DOHH2 (cell line): ENCODE measurements around the gene PAPOLB.

Experiments
- H3F3A ChIP-seq: fragments of 200-600 bp; sonication (generic), shearing (Covaris generic); 2 replicates; pipeline ENCODE4 v1.6.0; 2016; ENCODE audit warnings: antibody characterized with exemption, mild to moderate bottlenecking; ENCODE audit not compliant: control insufficient read depth, insufficient read depth
- H3K27ac ChIP-seq: fragments of 200-600 bp; sonication (generic); 2 replicates; pipeline ENCODE4 v1.5.1; 2014; ENCODE audit warnings: low read depth, mild to moderate bottlenecking, low read length, moderate library complexity
- H3K27me3 ChIP-seq: fragments of 200-600 bp; sonication (generic); 2 replicates; pipeline ENCODE4 v1.6.1; 2014; ENCODE audit warnings: mild to moderate bottlenecking, low read length, mixed read lengths; ENCODE audit not compliant: control insufficient read depth
- H3K36me3 ChIP-seq: fragments of 200-600 bp; sonication (generic); 2 replicates; pipeline ENCODE4 v1.6.1; 2014; ENCODE audit warnings: mild to moderate bottlenecking, low read length, moderate library complexity, mixed read lengths; ENCODE audit not compliant: control insufficient read depth
- H3K4me1 ChIP-seq: fragments of 200-600 bp; sonication (generic); 2 replicates; pipeline ENCODE4 v1.6.1; 2014; ENCODE audit warnings: mild to moderate bottlenecking, low read length, mixed read lengths; ENCODE audit not compliant: control insufficient read depth
- H3K4me2 ChIP-seq: fragments of 200-600 bp; sonication (generic); 2 replicates; pipeline ENCODE4 v1.6.0; 2014; ENCODE audit warnings: mild to moderate bottlenecking, low read length, moderate library complexity
- H3K4me3 ChIP-seq: fragments of 200-600 bp; sonication (generic); 2 replicates; pipeline ENCODE4 v1.5.1; 2014; ENCODE audit warnings: mild to moderate bottlenecking, low read length, mixed read lengths
- H3K79me2 ChIP-seq: fragments of 200-600 bp; sonication (generic); 2 replicates; pipeline ENCODE4 v1.6.1; 2014; ENCODE audit warnings: mild to moderate bottlenecking, low read length, mixed read lengths; ENCODE audit not compliant: control insufficient read depth
- H3K9me2 ChIP-seq: fragments of 200-600 bp; sonication (generic); replicated peaks from 2 replicates; pipeline ENCODE4 v1.6.1; 2014; ENCODE audit warnings: mild to moderate bottlenecking, low read length, mixed read lengths; ENCODE audit not compliant: control insufficient read depth
- H3K9me3 ChIP-seq: fragments of 200-600 bp; sonication (generic); 2 replicates; pipeline ENCODE4 v1.6.1; 2014; ENCODE audit warnings: antibody characterized with exemption, low read length, mixed read lengths; ENCODE audit not compliant: control insufficient read depth, insufficient read depth
- H4K20me1 ChIP-seq: fragments of 200-600 bp; sonication (generic); 2 replicates; pipeline ENCODE4 v1.6.0; 2014; ENCODE audit warnings: low read depth, mild to moderate bottlenecking, antibody characterized with exemption, low read length, moderate library complexity; ENCODE audit not compliant: control insufficient read depth, insufficient read depth
- CTCF ChIP-seq: fragments of 200-600 bp; sonication (generic); IDR thresholded peaks from one replicate; pipeline ENCODE4 v1.5.1; 2014; ENCODE audit warnings: antibody characterized with exemption, mild to moderate bottlenecking, low read depth, low read length; ENCODE audit not compliant: poor library complexity, severe bottlenecking
- EZH2phosphoT487 ChIP-seq: fragments of 200-600 bp; sonication (generic); IDR thresholded peaks from 2 replicates; pipeline ENCODE4 v1.6.1; 2017; ENCODE audit warnings: borderline replicate concordance, mild to moderate bottlenecking, antibody characterized with exemption, low read length, moderate library complexity, mixed read lengths

PAPOLB gene

DNA sequence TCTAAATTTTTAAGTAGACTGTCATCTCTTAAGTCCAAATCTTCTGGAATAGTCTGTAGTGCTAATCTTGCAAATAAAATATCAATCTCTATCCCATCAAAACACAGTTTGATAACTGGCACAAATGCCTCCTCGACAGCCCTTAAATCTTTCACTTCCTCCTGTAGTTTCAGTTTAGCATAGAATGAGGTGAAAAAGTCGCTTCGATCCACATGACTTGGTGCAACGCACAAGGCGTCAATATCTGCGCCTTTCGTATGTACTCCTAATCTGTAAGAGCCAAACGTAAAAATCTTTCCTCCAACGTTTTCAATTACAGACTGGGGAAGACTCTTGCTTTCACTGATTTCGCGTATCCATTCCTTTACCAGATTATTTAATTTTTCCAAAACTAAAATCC, 603 bp downstream of the PAPOLB start:
- Histone ChIP-seq H3K4me1 (no peaks in the 10 kb centered on the region), H3K9me2 (no peaks in the 10 kb centered on the region), H4K20me1 (no peaks in the 10 kb centered on the region), H3K9me3 (no peaks in the 10 kb centered on the region), H3F3A (no peaks in the 10 kb centered on the region), H3K4me2 (no peak overlapping the region), H3K27ac (no peak overlapping the region), H3K79me2 (no peaks in the 10 kb centered on the region), H3K4me3 (no peak overlapping the region), H3K36me3 (no peaks in the 10 kb centered on the region), H3K27me3 (peaks cover 29% of the 10 kb centered on the region)
- TF ChIP-seq CTCF, result no peak
- no peak for TF ChIP-seq EZH2phosphoT487

DNA sequence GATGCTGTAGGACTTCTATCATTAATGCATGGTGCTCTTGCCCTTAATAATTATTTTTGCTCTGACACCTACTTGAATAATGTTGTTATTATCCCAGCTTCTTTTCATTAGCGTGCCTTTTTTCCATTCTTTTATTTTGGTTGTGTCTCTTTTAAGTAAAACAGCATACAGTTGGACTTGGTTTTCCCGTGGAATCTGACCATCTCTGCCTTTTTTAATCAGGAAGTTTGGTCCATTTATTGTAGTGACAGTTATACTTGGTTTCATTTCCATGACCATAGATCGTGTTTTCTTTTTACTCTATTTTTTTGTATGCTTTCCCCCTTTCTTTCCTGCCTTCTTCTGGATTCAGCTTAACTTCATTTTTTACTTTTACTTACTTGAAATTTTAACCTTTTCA, 4.6 kb downstream of the PAPOLB start:
- no peaks in the 10 kb centered on the region for H4K20me1 ChIP-seq
- TF ChIP-seq EZH2phosphoT487 (no peak), CTCF (no peak)
- no peak overlapping the region for H3K4me2 ChIP-seq
- no peak overlapping the region for H3K27ac ChIP-seq
- H3K9me3 ChIP-seq, result no peaks in the 10 kb centered on the region
- H3K9me2 ChIP-seq, result no peaks in the 10 kb centered on the region
- H3F3A ChIP-seq, result no peaks in the 10 kb centered on the region
- H3K79me2 ChIP-seq, result no peaks in the 10 kb centered on the region
- no peaks in the 10 kb centered on the region for H3K36me3 ChIP-seq
- peaks cover 16% of the 10 kb centered on the region for H3K27me3 ChIP-seq
- H3K4me1 ChIP-seq, result no peaks in the 10 kb centered on the region
- H3K4me3 ChIP-seq, result no peak overlapping the region

GRCh38 chr7:4856336-4857057, 5.3 kb downstream of the PAPOLB start:
- TF ChIP-seq CTCF (no peak), EZH2phosphoT487 (no peak)
- Histone ChIP-seq H3K27ac (no peak overlapping the region), H3K36me3 (no peaks in the 10 kb centered on the region), H3K9me3 (no peaks in the 10 kb centered on the region), H3K4me2 (no peak overlapping the region), H3F3A (no peaks in the 10 kb centered on the region), H3K9me2 (no peaks in the 10 kb centered on the region), H4K20me1 (no peaks in the 10 kb centered on the region), H3K4me1 (no peaks in the 10 kb centered on the region), H3K27me3 (peaks cover 16% of the 10 kb centered on the region), H3K4me3 (no peak overlapping the region), H3K79me2 (no peaks in the 10 kb centered on the region)
